T-helper 9 cell (primary cell): ENCODE measurements around the gene ADAM8.

ENCODE experiments used
- DNase-seq: peaks from one replicate; pipeline ENCODE4 v3.0.0-alpha.2; 2020

ADAM8 gene

DNA sequence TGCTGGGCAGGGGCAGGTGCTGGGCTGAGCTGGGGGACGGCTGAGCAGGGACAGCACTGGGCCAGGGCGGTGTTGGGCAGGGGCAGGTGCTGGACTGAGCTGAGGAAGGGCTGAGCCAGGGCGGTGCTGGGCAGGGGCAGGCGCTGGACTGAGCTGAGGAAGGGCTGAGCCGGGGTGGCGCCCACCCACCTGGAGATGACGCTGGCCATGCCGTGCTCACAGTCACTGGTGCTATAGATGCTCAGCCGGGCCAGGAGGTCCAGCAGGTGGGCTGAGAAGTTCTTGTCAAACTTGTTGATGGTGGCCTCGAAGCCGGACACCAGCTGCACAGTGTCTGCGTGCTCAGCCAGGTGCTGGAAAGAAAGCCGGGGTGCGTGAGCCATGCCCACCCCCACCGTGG, 4.4 kb upstream of the ADAM8 start:
- DNase-seq = no peak

- no peak for DNase-seq
These were observed 3.9 kb upstream of the ADAM8 start for GRCh38 chr10:133280391-133281059.

DNA sequence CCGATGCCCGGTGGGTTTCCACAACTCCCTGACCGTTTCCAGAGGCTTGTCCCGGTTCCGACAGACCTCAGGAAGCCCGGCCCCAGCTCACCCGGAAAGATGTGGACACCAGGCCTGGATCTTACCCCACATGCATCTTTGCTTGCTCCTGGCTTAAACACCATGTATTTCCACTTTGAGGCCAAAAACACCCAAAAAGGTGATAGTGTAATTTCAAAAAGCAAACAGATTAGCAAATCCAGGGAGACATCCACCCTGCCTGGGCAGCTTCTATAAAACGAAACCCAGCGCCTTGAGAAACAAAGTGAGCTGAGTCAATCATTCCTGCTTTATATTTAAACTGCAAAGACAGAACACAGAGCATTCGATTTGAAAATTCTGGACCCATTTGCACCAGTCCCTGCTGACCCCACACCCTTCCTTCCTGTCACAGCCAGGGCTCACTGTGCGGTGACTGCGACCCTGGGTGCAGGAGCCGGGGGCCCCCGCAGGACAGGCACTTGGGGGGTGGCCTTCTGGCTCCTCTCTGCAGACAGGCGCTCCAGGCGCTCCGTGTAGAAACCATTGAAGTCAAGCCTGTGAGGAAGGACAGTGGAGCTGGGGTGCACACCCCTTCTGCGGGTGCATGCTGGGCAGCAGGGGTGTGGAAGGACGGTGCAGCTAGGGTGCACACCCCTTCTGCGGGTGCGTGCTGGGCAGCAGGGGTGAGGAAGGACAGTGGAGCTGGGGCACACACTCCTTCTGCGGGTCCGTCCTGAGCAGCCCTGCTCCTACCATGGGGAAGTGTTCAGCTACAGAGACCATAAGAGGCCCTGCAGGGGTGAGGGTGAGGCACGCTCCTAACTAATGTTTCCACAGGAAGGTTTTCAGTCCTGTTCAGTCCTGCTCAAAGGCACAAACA, 2.9 kb upstream of the ADAM8 start:
- no peak for DNase-seq

- peak; percentile 61 for DNase-seq
These were observed 2.1 kb upstream of the ADAM8 start for GRCh38 chr10:133278577-133279265.

GRCh38 chr10:133277993-133278576, 1.4 kb upstream of the ADAM8 start:
- no peak for DNase-seq

- DNase-seq = no peak
These were observed 767 bp upstream of the ADAM8 start for GRCh38 chr10:133277277-133277992.

DNA sequence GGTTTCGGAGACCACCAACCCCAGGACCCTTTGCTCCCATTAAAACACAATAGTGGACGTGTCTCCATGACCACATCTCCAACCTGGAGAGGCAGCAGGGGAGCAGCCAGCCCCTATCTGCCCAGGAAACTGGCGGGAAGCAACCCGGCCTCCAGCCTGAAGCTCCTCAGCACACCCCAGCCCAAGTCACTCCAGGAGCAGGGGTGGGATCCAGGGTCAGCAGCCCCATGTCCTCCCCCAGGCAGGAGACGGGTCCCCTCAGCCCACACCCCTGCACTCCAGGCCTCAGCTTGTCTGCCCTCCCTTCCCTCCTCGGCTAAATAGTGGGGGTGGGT, 601 bp downstream of the ADAM8 start:
- no peak for DNase-seq

- peak; percentile 33 for DNase-seq
These were observed 980 bp downstream of the ADAM8 start for GRCh38 chr10:133275684-133276092.

GRCh38 chr10:133274751-133275683, 1.7 kb downstream of the ADAM8 start:
- DNase-seq = peak; percentile 85

DNA sequence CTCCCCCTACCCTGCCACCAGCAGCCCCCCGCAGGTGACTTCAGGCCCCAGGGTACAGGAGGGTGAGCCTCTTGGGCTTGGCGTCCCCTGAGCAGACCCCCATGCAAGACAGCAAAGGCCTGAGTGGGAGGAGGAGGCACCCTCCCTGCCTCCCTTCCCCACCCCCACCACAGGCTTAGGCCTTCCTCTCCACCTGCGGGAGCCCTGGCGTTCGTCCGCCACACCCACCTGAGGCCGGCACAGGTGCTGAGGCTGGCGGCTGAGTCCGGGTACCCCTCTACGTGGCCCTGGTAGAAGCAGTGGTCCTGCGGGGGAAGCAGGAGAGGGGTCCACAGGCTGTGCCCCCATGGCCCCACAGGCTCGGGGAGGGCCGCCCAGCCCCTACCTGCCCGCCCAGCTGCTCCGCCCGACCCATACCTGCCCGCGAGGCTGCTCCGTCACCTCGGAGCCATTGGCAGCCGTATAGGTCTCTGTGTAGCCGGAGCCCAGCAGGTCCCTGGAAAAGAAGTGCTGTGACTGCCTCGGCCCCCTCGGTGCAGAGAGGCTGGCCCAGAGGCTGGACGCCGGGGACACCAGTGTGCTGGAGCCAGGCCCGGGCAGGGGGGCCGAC, 3.0 kb downstream of the ADAM8 start:
- no peak for DNase-seq

GRCh38 chr10:133272964-133273420, 3.7 kb downstream of the ADAM8 start:
- DNase-seq = no peak

- no peak for DNase-seq
These were observed 4.2 kb downstream of the ADAM8 start for GRCh38 chr10:133272301-133272963.

GRCh38 chr10:133271521-133272300, 5.0 kb downstream of the ADAM8 start:
- no peak for DNase-seq

GRCh38 chr10:133270773-133271297, 5.8 kb downstream of the ADAM8 start:
- DNase-seq = no peak

DNA sequence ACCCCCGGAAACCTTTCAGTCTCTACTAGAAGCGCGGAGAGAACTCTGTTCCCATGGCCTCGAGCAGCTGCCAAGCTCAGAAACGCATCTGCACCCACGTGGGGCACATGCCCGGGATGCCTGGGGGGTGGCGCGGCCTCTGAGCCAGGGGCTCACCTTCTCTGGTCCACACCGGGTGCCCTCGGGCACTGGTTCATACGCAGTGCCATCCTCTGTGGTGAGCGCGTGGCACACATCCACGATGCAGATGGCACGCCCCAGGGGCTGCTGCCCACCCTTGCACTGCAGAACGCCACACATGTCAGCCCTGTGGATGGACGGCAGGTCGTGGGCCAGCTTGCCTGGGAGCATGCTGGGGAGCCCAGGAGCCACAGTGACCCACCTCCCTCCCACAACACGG, 6.5 kb downstream of the ADAM8 start:
- DNase-seq = no peak

DNA sequence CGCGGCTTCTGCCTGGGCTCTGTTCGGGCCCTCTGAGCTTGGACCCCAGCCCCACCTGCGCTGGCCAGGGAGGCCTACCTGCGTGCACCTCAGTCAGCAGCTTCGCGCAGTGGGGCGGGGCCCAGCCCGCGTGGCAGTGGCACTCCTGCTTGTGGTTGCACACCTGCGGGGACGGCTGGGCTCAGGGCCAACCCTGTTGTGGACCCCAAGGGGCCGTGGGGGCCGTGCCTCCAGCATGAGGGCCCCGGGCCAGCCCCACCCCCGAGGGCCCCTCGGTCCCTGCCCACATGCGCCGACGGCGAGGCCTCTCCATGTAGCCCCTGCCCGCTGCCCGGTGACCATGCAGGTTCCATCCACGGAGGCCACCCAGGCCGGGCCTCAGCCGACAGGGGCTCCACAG, 7.3 kb downstream of the ADAM8 start:
- no peak for DNase-seq

DNA sequence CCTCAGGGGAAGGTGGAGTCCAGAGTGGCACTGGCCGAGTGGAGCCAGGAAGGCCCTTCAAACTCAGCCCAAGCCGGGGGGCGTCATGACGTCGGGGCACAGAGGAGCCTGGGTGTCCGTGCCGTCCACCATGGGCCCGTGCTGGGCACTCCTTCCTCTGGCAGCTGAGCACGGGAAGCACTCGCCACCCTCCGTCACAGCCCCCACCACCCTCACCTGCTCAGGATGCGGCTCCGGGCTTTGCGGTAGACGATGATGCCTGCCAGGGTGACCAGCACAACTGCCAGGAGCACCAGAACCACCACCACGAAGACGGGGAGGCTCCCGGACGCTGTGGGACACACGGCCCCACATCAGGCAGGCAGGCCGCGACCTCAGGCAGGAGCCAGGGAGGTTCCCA, 8.1 kb downstream of the ADAM8 start:
- no peak for DNase-seq

- DNase-seq = no peak
These were observed 8.8 kb downstream of the ADAM8 start for GRCh38 chr10:133267829-133268228.

GRCh38 chr10:133267293-133267692, 9.4 kb downstream of the ADAM8 start:
- no peak for DNase-seq
